ENCODE measurements around the gene PKIB.

Gene PKIB

GRCh38 chr6:122697458-122697857 is 87.3 kb downstream of the PKIB start:
- peaks cover 5% of the 10 kb centered on the region for H3K4me1 Mint-ChIP-seq
- TF ChIP-seq CTCF (IDR thresholded peaks at IDR 0.05): no peak

DNA sequence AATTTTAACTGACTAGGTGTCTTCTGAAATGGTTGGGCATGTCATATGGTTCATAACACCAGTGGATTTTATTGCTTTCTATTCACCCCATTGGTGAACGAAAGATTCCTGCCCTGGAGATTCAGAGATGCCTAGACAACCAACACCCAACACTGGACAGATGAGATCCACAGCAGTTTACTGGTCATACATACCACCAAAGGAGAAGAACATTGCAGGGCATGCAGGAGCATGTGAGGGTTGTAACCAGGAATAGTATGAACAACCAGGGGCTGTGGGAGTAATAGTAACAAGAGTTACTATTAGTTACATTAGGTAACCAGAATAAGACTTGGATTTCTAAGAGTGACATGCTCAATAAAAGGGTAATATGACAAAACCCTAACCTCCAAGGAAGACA is 91.5 kb downstream of the PKIB start:
- Mint-ChIP-seq H3K9me3 (no peaks in the 10 kb centered on the region), H3K27ac (no peak overlapping the region), H3K36me3 (ENCODE audit: low read depth) (no peaks in the 10 kb centered on the region), H3K4me1 (no peaks in the 10 kb centered on the region), H3K27me3 (ENCODE audit: low read depth, poor library complexity) (no peaks in the 10 kb centered on the region), H3K4me3 (no peak overlapping the region)
- TF ChIP-seq CTCF (IDR thresholded peaks at IDR 0.05): no peak
- no peak for DNase-seq

More at GRCh38 chr6:122697458-122697857, 87.3 kb downstream of the PKIB start:
- no peak for DNase-seq
- H3K4me3 Mint-ChIP-seq: no peak overlapping the region
- no peak overlapping the region for H3K27ac Mint-ChIP-seq
- no peaks in the 10 kb centered on the region for H3K36me3 Mint-ChIP-seq (ENCODE audit: low read depth)
- no peaks in the 10 kb centered on the region for H3K9me3 Mint-ChIP-seq
- H3K27me3 Mint-ChIP-seq (ENCODE audit: low read depth, poor library complexity): no peaks in the 10 kb centered on the region

GRCh38 chr6:122702841-122703240 is 92.6 kb downstream of the PKIB start:
- DNase-seq: no peak
- TF ChIP-seq CTCF (IDR thresholded peaks at IDR 0.05): no peak
- H3K9me3 Mint-ChIP-seq: no peaks in the 10 kb centered on the region
- no peaks in the 10 kb centered on the region for H3K36me3 Mint-ChIP-seq (ENCODE audit: low read depth)
- H3K4me1 Mint-ChIP-seq: no peaks in the 10 kb centered on the region
- H3K4me3 Mint-ChIP-seq: no peak overlapping the region
- H3K27me3 Mint-ChIP-seq (ENCODE audit: low read depth, poor library complexity): no peaks in the 10 kb centered on the region
- H3K27ac Mint-ChIP-seq: no peak overlapping the region

- no peaks in the 10 kb centered on the region for H3K4me1 Mint-ChIP-seq
These were observed 93.9 kb downstream of the PKIB start for GRCh38 chr6:122704066-122704465.

DNA sequence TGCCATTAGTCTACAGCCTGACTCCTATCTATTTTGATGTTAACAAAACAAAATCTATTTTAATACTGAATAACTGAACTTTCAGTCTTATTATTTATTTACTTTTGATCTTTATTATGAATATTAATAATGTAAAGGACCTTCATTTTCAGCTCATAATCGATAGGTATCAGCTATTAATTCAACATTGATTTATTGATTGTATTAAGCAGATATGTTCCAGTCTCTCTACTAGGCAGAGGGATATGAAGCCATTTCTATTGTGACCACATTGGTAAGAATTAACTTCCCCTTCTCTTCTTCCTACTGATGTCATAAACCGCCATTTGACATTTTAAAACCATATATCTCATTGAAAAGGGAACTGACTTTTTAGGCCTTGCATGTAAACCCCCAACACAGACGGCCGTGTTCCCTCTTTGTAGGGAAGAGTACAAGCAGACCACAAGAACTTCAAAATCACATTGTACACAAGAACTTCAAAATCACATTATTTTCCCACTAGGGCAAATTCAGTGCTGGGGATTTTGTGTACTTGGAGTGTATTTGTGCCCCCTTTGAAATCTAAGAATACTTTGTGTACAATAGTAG is 99.8 kb downstream of the PKIB start:
- no peaks in the 10 kb centered on the region for H3K27me3 Mint-ChIP-seq (ENCODE audit: low read depth, poor library complexity)
- DNase-seq: no peak

More at GRCh38 chr6:122704066-122704465, 93.9 kb downstream of the PKIB start:
- TF ChIP-seq CTCF (IDR thresholded peaks at IDR 0.05): no peak
- Mint-ChIP-seq H3K4me3 (no peak overlapping the region), H3K27me3 (ENCODE audit: low read depth, poor library complexity) (no peaks in the 10 kb centered on the region), H3K36me3 (ENCODE audit: low read depth) (no peaks in the 10 kb centered on the region), H3K9me3 (no peaks in the 10 kb centered on the region), H3K27ac (no peak overlapping the region)
- DNase-seq: no peak

More for the DNA sequence above, 99.8 kb downstream of the PKIB start:
- H3K36me3 Mint-ChIP-seq (ENCODE audit: low read depth): no peaks in the 10 kb centered on the region
- no peak for TF ChIP-seq CTCF (IDR thresholded peaks at IDR 0.05)
- H3K4me1 Mint-ChIP-seq: no peaks in the 10 kb centered on the region
- H3K9me3 Mint-ChIP-seq: no peaks in the 10 kb centered on the region
- H3K27ac Mint-ChIP-seq: no peak overlapping the region
- no peak overlapping the region for H3K4me3 Mint-ChIP-seq

Measured in nephron progenitor cell (in vitro differentiated cells).